NCI-H510A treated with DMSO at 0.1 percent for 48 hours (cell line): ENCODE data around the gene ADIPOR1.
"Not testable (repeated sequence)": the region's sequence is repeated elsewhere in the genome, so short reads cannot be mapped to it uniquely, and the experiment has no call there.

Experiments
- DNase-seq: peaks from one replicate; lab custom pipeline; 2025; lab: John Stamatoyannopoulos, UW

Gene ADIPOR1, protein sequence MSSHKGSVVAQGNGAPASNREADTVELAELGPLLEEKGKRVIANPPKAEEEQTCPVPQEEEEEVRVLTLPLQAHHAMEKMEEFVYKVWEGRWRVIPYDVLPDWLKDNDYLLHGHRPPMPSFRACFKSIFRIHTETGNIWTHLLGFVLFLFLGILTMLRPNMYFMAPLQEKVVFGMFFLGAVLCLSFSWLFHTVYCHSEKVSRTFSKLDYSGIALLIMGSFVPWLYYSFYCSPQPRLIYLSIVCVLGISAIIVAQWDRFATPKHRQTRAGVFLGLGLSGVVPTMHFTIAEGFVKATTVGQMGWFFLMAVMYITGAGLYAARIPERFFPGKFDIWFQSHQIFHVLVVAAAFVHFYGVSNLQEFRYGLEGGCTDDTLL

GRCh38 chr1:202957733-202958543 lies at the start of gene ADIPOR1:
Gene ADIPOR1 (minus strand): TSS chr1:202958312. CDS start chr1:202951070, 7,242 bp downstream.
- peak; percentile 86 for DNase-seq

- DNase-seq = peak; percentile 94
These were observed 49.1 kb upstream of the ADIPOR1 start, which contains the start of gene TMEM183A for GRCh38 chr1:203006948-203007871. Gene TMEM183A (plus strand): TSS chr1:203007374. CDS start chr1:203007466, 92 bp downstream.

DNA sequence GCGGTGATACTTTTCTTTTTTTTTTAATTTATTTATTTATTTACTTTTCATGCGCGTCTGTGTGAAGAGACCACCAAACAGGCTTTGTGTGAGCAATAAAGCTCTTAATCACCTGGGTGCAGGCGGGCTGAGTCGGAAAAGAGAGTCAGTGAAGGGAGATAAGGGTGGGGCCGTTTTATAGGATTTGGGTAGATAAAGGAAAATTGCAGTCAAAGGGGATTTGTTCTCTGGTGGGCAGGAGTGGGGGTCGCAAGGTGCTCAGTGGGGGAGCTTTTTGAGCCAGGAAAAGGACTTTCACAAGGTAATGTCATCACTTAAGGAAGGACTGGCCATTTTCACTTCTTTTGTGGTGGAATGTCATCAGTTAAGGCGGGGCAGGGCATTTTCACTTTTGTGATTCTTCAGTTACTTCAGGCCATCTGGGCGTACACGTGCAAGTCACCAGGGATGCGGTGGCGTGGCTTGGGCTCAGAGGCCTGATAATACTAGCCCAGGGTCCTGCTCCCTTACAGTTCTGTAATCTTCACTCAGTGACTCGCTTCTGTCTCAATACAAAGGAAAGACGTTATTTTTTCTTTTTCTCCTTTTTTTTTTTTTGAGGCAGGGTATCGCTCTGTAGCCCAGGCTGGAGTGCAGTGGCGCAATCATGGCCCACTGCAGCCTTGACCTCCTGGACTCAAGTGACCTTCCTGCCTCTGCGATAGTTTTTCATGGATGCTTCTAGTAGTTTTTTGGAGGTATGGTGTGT lies 47.5 kb upstream of the ADIPOR1 start:
- DNase-seq = not testable (repeated sequence)

GRCh38 chr1:203002951-203003350 lies 44.8 kb upstream of the ADIPOR1 start:
- DNase-seq = no peak

DNA sequence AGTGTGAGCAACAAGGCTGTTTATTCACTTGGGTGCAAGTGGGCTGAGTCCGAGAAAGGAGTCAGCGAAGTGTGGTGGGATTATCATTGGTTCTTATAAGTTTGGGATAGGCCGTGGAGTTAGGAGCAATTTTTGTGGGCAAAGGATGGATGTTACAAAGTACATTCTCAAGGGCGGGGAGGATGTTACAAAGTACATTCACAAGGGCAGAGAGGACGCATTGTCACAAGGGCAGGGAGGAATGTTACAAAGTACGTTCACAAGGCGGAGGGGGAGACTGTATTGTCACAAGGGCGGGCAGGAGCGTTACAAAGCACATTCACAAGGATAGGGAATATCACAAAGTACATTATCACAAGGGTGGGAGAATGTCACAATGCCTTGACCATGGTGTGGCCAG lies 43.9 kb upstream of the ADIPOR1 start:
- no peak for DNase-seq

DNA sequence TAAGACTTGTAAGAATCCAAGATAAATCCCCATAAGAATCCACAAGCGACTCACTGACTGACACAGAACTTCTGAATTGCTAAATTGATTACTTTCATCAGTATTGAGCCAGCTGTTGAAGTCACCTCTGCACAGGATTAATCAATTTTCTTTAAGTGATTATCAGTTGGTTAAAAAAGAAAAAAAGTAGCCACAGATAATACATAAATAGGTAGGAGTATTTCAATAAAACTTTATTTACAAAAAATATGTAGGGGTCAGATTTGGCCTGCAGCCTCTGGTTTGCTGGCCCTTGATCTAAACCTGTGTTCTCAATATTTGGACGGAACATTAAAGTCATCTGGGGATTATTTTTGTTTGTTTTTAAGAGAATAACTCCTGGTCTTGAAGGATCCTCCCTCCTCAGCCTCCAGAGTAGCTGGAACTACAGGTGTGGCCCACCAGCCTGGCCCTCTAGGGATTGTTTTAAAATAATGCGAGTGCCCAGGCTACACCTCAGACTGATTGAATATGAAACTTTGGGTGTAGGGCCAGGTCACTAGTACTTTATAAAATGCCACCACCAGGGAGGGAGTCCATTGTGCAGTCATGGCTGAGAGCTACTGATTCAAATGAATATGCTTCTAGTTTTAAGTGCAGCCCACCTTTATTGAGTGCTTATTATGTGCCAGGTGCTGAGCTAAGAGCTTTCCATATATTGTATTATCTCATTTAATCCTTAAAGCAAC lies 42.3 kb upstream of the ADIPOR1 start:
- no peak for DNase-seq

DNA sequence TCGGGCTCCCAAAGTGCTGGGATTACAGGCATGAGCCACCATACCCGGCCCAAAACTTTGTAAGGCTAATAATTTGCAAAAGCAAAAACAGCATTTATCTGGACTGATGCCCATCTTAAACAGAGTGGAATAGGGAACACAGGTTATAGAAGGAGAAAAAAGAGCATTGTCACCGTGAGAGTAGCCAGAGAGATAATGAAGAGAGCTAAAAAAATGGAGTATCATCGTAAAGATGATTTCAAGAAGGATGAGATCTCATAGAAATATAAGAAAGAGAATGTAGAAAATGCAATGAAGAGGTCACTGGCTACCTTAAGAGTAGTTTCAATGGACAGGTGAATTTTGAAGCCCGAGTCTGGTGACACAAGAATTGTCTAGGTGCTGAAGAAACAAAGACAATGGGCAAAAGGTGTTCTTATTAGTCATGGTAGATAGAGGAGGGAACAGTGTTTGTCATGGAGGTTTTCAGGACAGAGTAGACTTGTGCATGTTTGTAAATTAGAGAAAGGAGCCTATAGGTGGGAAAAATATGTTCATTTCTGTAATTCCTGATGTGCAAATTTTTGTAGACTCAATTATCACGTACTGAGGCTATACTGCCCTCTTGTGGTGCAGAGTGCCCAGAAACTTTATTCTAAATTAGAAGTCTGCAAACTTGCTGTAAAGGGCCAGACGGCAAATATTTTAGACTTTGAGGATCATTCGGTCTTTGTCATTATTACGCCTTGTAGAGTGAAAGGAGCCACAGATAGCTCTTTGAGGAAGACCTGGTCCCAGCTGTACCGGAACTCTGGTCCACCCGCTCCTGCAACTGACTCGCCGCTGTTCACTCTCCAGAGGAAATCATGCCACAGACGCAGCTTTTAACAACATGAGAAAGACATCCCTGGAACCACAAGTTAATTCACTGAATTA lies 41.0 kb upstream of the ADIPOR1 start:
- DNase-seq = peak; percentile 52

- DNase-seq = no peak
These were observed 36.6 kb upstream of the ADIPOR1 start for GRCh38 chr1:202994756-202995155.

DNA sequence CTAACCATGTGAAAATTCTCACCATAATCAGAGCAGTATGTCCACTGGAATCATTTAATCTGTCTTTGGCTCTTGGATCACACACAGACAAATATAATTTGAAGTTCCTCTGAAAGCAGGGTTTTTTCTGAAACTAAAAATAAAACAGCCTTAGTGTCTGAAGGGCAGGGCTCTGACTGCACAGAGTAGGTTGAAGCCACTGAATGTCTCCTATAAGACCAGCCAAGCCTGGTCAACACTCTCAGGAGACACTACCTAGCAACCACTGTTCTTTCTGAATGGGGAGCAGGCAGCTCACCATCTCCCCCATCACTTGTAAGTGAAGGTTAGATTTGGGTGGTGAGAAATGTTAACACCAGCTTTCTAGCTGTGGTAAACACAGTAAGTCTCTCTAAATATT lies 33.0 kb upstream of the ADIPOR1 start:
- no peak for DNase-seq

GRCh38 chr1:202989879-202990278 lies 31.8 kb upstream of the ADIPOR1 start:
- DNase-seq = no peak

- no peak for DNase-seq
These were observed 29.9 kb upstream of the ADIPOR1 start for GRCh38 chr1:202987922-202988583.

- no peak for DNase-seq
These were observed 29.1 kb upstream of the ADIPOR1 start for GRCh38 chr1:202987255-202987654.

DNA sequence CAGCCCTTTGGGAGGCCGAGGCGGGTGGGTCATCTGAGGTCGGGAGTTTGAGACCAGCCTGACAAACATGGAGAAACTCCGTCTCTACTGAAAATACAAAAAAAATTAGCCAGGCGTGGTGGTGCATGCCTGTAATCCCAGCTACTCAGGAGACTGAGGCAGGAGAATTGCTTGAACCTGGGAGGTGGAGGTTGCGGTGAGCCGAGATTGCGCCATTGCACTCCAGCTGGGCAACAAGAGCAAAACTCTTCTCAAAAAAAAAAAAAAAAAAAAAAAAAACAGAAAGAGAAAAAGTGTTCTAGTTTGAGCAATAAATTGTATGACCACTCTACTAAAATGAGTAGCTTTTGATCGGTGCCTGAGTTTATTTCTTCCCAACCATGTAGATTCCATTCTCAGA lies 28.0 kb upstream of the ADIPOR1 start:
- not testable (repeated sequence) for DNase-seq

GRCh38 chr1:202982715-202983430 lies 24.8 kb upstream of the ADIPOR1 start:
- DNase-seq = no peak

DNA sequence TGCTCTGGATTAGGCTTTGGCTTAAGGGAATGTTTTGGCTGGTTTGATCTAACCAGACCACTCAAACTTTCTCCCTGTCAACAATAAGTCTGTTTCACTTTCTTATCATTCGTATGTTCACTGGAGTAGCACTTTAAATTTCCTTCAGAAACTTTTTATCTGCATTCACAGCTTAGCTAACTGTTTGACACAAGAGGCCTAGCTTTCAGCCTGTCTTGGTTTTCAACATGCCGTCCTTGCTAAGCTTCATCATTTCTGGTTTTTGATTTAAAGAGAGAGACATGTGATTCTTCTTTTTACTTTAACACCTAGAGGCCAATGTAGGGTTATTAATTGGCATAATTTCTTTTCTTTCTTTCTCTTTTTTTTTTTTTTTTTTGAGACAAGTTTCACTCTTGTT lies 23.8 kb upstream of the ADIPOR1 start:
- no peak for DNase-seq

GRCh38 chr1:202979459-202979858 lies 21.3 kb upstream of the ADIPOR1 start:
- no peak for DNase-seq

GRCh38 chr1:202976633-202977032 lies 18.5 kb upstream of the ADIPOR1 start:
- DNase-seq = no peak

DNA sequence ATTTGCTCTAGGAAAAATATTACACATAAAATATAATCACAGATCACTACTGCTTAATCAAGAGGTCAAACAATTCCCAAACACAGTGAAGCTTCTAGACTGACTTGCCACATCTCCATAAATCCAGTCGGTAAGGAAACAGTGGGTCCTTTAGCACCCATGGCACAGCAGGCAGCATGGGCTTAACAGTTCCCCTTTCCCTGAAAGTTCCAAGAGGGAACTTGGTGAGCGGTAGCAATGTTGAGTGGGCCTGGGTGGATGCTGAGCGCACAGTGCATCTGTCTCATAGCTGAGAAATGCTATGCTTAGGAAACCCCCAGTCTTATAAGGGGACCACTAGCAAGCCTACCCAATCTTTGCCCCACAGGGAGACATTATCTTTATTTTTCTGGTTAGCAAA lies 16.7 kb upstream of the ADIPOR1 start:
- DNase-seq = no peak
